Posterior cingulate gyrus (tissue), 11 donors: ENCODE measurements around the gene ZBTB20.

Experiments
- DNase-seq, 10 donors: peaks; one replicate each; pipeline versions ENCODE4 v3.0.0 to v3.0.0-alpha.2; 2020 to 2021; ENCODE audit warnings: mixed read lengths in 3 of 10
- intact Hi-C: fragments of 100-400 bp; cut with DNase I; formaldehyde crosslinking; loops from one replicate; pipeline ENCODE4 v1.15.1; 2023

The ZBTB20 gene

GRCh38 chr3:114417265-114417664, 729.8 kb downstream of the ZBTB20 start:
- DNase-seq = no peak
- intact Hi-C loops = loop anchor here (5.0 to 10.0 kb wide), 3 partner anchors 35 to 52 kb away; no protein-coding TSS in a partner anchor

- DNase-seq = no peak
- intact Hi-C loops = loop anchor here (10.0 kb wide), 1 partner anchor 47 kb away; no protein-coding TSS in a partner anchor
Observed at GRCh38 chr3:114411811-114412803, 735.0 kb downstream of the ZBTB20 start.

DNA sequence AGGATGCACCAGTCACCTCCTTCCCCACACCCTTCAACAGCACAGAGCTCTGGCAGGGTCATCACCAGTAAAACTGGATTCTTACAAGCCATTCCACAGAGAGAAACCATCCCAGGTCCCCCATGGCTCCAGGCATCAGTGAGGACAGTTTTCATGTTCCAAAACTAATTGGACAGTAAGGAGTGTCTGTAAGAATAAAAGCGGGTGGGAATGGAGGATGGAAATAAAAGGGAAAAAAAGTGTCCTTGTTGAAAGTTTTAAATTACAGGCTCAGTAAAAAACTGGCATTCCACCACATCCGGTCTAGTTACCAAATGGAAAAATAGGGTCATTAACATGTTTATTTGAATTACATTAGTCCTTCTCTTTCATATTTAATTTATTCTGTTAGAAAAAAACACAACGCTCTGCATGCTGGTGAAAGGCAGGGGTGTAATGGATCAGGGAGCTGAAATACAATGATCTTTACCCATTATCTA, 735.9 kb downstream of the ZBTB20 start:
- DNase-seq = no peak
- intact Hi-C loops = loop anchor here (10.0 kb wide), 1 partner anchor 46 kb away; no protein-coding TSS in a partner anchor

DNA sequence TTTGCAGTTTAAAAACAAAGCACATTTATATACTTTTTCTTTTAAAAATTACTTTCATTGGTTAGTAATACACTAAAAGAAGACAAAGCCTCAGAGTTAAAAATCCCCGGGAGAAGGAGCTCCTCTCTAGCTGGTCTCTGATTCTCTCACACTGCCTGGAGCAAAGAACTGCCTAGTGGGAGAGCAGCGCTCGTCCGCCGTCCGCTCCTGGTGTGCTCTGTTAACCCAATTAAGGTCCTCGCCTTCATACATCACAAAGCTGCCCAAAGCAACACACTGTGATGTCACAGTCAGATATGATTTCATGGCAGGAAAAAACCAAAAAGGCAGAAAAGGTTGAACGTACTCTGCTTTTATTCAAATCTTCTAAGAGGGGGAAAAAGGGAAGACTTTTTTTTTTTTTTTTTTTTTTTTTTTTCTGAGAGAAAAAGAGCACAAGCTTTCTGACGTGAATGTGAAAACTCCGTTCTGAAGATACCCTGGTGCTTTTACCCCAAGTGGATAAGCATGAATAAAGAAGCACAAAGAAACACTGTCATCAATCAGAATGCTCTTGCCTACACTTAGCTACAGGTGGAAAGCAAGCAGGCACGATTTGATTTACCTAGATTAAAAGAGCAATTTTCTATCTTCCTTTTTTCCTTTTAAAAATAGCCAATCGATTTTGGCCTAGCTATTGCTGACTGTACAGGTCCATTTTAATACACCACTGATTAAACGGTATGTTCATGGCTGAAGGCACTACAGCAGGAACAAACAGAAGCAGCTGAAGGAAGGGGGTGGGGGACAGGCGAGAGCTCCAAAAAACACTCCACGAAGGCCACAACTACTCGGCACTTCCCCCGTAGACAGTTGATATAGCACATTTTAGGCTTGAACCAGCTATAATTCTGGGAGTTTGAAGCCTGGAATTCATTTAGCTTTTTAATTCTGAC, 738.1 kb downstream of the ZBTB20 start:
- peak in 1 of 10 donors; percentile 57 for DNase-seq
- intact Hi-C loops = no loop called here

DNA sequence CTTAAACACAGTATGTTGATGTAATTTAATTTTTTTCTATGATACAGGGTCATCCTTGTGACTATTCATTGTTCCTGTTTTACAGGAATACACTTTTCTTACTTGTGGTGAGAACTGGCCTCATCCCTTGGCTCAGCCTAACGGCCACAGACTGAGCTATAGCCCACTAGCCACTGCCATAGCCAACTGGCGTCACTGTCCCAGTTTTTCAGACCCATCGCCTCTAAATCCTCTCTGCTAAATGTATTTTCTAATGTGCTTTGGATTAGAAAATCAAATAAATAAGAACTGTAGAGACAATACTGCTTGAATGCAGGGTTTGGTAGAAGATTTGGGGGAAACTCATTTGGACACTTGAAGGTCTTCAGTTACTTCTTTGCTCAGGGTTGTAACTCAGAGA, 740.2 kb downstream of the ZBTB20 start:
- DNase-seq = no peak
- intact Hi-C loops = no loop called here

GRCh38 chr3:114406286-114406685, 740.8 kb downstream of the ZBTB20 start:
- no peak for DNase-seq
- intact Hi-C loops = no loop called here

GRCh38 chr3:114405202-114405990, 741.7 kb downstream of the ZBTB20 start:
- intact Hi-C loops = no loop called here
- DNase-seq = no peak

DNA sequence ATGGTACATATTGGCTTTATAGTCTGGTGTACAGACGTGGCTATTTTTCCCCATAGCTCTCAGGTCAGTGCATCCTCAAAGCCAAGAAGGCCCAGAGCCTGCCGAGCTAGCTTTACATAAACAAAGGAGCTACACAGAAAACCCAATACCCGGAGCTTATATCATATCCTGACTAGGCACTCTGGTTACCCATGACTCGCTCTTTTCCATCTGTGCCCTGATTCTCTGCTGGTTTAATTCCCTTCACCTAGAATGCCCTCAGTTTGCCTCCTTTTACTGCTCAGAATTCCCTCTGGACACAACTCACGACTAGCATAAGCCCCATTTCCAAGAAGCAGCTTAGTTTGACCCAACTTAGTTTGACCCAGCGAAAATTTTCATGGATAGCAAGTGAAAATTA, 742.5 kb downstream of the ZBTB20 start:
- intact Hi-C loops = no loop called here
- no peak for DNase-seq

- intact Hi-C loops = no loop called here
- DNase-seq = no peak
Observed at GRCh38 chr3:114402838-114403237, 744.2 kb downstream of the ZBTB20 start.

- no peak for DNase-seq
- intact Hi-C loops = no loop called here
Observed at GRCh38 chr3:114401346-114401745, 745.7 kb downstream of the ZBTB20 start.

GRCh38 chr3:114400371-114400770, 746.7 kb downstream of the ZBTB20 start:
- no peak for DNase-seq
- intact Hi-C loops = no loop called here

- intact Hi-C loops = no loop called here
- no peak for DNase-seq
Observed at GRCh38 chr3:114394551-114394950, 752.5 kb downstream of the ZBTB20 start.

GRCh38 chr3:114393367-114394072, 753.6 kb downstream of the ZBTB20 start:
- intact Hi-C loops = no loop called here
- DNase-seq = no peak

GRCh38 chr3:114392831-114393230, 754.3 kb downstream of the ZBTB20 start:
- DNase-seq = no peak
- intact Hi-C loops = no loop called here

DNA sequence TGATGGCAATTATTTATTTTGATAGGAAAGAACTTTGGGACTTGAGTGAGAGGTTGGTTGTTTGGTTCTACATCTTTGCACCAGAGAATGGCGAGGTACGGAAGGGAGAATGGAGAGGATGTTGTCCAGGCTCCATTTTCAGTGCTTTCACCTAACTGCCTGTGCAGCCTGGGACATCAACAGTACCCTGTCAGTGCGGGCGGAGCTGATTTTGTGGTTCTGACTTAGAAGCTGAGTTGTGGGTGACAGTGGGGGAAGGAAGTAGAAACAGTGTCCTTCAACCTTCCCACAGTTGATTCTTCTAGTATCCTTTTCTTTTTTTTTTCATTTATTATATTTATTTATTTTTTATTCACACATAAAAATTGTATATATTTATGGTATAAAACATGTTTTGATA, 757.9 kb downstream of the ZBTB20 start:
- intact Hi-C loops = loop anchor here (5.0 to 10.0 kb wide), 2 partner anchors 436 to 758 kb away; partner anchors contain the start of gene ZBTB20
- DNase-seq = no peak

GRCh38 chr3:114384558-114384903, 762.6 kb downstream of the ZBTB20 start:
- intact Hi-C loops = loop anchor here (5.0 to 10.0 kb wide), 3 partner anchors 33 to 440 kb away; no protein-coding TSS in a partner anchor
- DNase-seq = no peak

- intact Hi-C loops = loop anchor here (5.0 to 10.0 kb wide), 3 partner anchors 33 to 441 kb away; no protein-coding TSS in a partner anchor
- DNase-seq = peak; percentile 78 to 98 (median 88)
Observed at GRCh38 chr3:114383875-114384557, 763.1 kb downstream of the ZBTB20 start.

DNA sequence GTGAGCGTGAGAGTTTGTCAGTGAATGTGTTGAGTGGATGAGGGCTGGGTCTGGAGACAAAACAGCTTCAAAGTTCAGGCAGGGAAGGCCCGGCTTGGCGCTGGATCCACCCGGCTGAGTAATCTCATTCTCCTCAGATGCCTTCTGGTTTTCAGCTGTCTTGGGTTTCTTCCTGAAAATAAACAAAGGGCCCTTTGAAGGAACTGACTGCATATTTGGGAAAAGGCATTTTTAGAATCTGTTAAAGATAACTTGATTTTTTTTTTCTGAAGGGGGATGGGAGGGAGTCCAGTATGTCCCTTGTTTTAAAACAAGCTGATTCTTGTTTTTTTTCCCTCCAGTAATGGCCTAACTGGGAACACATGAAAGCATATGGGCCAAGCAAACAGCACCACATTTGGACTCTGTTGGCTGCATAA, 766.8 kb downstream of the ZBTB20 start:
- DNase-seq = peak; percentile 43 to 95 (median 70)
- intact Hi-C loops = loop anchor here (5.0 to 10.0 kb wide), 3 partner anchors 37 to 445 kb away; no protein-coding TSS in a partner anchor
